GM18868 (cell line): ENCODE data around the gene ATF3.

ENCODE experiments used
- ATAC-seq: cut with Tn5 transposase; IDR thresholded peaks from one replicate; pipeline ENCODE4 v1.9.1; 2021; ENCODE audit warnings: mild to moderate bottlenecking, moderate library complexity; ENCODE audit not compliant: unreplicated experiment

ATF3 gene

DNA sequence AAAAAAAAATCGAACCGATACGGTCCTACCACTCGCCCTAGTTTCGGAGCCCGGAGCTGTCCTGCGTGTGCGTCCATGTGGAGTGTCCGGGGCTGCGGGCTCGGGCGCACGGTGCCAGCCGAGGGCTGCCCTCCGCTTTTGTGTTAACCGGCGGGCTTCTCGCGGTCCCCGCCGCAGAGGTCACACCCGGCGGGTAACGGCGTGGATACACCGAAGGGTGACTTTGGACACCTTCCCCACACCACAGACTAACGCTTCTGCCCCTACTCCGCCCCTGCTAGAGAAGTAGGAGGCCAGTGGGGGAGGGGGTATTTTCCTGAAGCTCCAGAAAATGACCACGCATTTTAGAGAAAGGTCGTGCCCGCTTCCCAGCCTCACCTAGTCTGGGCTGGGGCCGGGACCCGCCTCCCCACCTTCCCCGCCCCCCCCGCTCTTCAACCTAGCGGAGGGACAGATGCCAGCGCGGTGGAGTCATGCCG lies 609 bp upstream of the ATF3 start:
- peak; percentile 1 for ATAC-seq

- no peak for ATAC-seq
Observed at GRCh38 chr1:212608959-212609700, 569 bp downstream of the ATF3 start.

DNA sequence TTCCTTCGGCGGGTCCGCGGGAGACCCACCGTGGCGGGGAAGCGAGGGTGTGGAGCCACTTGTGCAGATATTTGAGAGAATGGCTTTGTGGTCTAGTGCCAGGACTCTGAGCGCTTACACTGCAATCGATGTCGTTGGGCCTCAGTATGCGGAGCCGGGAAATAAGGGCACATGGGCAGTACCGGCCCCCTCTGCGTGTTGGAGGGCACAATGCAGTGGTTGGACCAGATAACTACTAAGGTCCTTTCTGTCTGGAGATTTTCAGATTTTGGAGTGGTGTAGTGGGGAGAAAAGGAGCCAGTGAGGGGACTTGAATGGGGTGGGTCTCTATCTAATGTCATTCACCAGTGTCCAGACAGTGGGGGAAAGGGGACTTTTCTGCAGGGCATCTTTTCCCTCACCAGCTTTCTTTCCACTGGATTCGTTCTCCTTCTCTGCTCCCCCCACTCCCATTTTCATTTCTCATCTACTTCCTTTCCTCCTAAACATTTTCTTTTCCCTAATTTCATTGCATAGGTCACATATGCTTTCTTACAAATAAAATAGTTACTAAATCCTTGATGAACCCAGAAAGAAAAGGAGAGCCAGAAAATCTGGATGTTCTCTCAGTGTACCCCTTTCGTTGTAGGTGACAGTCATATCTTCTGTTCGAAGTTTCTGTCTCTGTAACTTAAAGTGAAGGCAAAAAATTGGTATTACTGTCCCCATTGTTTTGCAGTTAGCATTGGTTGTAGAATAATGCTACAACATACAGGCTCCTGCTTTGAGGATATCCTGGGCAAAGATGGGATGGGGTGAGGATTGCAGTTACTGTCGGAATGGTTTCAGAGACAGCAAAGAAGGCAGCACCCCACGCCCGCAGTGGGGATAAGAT lies 1.4 kb downstream of the ATF3 start:
- ATAC-seq: no peak

GRCh38 chr1:212610575-212610967 lies 2.0 kb downstream of the ATF3 start:
- ATAC-seq: no peak

DNA sequence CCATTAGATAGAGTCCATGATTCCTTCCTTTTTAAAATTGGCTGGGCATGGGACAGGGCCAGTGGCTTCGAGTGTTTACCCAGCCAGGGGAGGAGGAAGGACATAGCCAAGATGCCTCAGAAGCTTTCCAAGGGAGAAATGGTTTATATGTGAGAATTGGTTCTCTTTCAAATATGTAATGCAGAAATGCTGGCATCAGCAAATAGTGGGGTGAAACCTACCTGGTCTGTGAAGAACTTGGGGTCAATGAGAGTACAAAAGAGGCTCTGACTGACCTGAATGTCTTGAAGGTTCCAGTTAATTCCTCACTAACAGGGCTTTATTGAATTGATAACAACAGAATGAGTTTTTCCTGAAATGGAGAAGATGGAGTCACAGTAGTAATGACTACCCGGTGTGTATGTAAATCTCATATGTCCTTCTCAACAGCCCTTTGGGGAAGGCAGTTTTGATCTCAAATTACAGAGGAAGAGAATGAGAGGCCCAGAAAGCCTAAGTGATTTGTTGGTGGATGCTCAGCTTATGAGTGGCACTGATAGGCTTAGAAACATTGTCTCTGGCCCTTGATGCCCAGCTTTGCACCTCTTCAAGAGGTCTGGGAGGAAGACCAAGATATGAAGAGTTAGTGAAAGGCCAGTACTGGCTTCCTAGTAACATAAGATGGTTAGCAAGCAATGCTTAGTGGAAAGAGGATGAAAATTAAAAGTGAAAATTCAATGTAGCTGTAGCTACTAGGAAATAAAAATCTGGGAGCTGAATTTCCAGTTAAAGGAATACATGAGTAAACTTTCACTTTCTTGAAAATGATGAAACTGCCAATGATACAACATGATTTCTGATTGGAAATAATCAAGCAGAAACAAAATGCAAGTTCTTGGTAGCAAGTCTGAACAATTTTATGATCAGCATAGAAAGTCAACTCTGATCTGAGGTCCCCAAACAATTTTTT lies 2.7 kb downstream of the ATF3 start:
- ATAC-seq: no peak

GRCh38 chr1:212612041-212612961 lies 3.7 kb downstream of the ATF3 start:
- ATAC-seq: no peak

DNA sequence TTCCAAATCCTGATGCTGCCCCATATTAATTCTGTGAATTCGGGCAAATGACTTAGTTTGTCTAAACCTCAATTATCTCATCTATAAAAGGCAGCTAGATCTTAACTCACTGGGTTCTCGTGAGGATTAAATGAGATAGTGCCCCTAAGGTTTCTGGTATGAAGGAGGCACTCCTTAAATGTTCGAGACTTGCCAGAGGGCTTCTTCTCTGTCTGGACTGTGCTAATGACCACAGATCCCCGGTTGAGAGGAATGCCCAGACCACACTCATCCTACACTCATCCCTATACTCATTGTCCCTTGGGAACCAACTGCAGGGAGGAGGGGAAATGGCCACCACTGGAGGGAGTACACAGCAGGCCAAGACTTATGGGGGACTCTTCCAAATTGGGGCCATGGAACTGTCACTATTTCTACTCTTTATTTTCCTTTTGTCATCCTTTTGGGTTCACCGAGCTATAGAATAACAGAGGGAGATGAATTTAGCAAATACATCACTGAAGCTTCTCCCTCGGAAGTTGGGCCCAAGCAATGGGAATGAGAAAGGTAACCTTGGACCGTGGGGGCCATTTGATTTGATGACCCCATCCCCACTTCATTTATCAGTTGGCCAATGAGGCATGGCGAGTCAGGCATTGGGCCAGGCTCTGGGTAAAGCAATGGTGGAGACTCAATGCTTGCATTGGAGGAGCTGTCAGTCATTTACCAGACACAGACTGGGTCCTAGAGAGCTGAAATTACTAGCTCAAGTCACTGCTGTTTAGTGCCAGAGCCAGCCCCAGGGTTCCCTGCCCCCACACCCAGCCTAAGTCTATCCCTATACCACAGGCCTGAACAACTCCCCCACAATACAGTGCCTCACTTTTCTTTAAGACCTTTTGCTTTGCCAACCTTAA lies 5.1 kb downstream of the ATF3 start:
- ATAC-seq: no peak

DNA sequence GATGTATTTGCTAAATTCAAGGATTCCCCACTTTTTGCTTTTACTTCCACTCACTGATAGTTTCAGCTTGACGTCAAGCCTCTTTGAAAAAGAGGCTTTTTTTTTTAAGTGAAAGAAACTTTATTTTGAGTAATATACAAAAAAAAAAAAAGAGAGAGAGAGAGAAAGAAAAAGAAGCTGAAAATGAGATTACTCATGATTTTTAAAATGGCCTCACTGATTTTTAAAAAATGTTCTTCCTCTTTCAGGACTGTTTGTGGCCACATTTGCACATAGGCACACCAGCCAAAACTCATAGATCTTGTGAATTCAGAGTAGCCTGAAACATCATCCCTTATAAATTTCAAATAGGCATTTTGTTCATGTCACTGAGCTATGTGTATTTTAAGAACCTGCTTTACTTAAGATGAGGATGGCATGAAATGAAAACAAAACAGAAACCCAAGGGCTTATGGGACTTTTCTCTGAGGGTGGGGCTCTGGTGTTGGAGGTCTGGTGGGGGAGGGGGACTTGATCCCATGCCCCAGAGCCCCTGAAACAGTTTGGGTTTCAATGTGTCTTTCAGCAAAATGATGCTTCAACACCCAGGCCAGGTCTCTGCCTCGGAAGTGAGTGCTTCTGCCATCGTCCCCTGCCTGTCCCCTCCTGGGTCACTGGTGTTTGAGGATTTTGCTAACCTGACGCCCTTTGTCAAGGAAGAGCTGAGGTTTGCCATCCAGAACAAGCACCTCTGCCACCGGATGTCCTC lies 6.1 kb downstream of the ATF3 start:
- peak; percentile 42 for ATAC-seq

DNA sequence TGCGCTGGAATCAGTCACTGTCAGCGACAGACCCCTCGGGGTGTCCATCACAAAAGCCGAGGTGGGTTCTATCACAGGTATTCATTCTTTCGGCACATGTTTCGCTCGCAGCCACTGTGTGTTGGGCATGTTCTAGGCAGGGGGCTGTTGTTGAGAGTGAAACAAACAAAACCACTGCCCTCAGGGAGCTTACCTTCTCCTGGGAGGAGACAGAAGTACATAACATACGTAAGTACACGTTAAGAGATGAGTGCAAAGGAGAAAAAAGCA lies 6.6 kb downstream of the ATF3 start:
- ATAC-seq: no peak

DNA sequence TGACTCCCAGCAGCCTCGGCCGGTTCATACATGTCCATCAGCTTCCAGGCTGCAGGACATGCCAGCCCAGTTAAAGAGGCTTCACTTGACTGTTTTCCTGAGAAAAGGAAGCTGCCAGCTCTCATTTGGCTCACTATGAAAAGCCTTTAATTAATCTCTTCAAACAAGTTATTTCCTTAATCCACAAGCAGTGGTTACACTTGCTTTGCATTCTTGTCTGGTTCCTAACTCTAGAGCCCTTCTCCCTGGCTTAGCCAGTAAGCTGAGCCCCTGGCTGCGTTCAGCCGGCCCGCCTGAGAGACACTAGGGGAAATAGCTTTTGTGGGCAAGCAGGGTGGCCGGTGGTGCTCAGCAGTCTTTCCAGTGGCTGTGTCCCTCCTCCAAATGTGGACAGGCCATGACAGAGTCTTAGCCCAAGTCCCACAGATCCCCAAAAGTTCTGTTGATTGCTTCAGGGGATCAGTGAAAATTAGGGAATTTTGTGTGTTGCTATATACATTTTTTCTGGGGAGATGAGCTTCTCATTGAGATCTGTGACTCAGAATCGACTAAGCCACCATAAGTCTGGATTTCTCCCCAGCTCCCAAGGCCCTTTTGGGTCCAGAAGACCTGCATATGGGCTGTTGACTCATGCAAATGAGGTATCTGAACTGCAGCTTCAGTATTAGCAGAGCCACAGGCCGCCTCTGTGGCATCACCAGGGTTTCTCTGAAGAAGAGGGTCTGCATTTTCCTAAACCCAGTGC lies 10.1 kb downstream of the ATF3 start:
- no peak for ATAC-seq

GRCh38 chr1:212620293-212620692 lies 11.7 kb downstream of the ATF3 start:
- no peak for ATAC-seq

GRCh38 chr1:212621043-212621948 lies 12.7 kb downstream of the ATF3 start:
- ATAC-seq: no peak

- no peak for ATAC-seq
Observed at GRCh38 chr1:212621949-212622305, 13.4 kb downstream of the ATF3 start.

DNA sequence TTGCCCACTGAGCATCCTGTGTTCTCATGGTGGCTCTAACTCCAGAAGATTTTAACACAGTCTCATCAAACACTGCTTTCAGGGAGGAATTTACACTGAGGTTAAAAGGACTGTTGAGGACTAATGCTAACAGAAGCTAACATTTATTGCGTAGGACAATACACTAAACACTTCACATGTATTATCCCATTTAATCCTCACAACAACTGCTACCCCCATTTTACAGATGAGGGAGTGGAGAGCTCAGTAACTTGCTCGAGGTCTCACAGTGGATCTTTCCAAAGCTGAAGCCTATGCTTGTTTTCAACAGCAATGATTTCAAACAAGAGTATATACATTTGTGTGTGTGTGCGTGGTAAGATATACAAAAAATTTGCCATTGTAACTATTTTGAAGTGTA lies 13.9 kb downstream of the ATF3 start:
- no peak for ATAC-seq

DNA sequence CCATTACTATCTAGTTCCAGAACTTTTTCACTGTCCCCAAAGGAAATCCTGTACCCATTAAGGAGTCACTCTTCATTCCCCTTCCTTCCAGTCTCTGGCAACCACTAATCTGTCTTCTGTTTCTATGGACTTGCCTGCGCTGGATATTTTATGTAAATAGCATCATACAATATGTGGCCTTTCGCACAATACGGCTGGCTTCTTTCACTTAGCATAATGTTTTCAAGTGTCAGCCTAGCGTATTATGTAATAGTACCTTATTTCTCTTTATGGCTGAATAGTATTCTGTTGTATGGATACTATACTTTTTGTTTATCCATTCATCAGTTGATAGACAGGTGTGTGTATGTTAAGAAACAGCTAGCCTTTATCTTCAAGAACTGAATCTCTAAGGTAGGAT lies 14.3 kb downstream of the ATF3 start:
- no peak for ATAC-seq

DNA sequence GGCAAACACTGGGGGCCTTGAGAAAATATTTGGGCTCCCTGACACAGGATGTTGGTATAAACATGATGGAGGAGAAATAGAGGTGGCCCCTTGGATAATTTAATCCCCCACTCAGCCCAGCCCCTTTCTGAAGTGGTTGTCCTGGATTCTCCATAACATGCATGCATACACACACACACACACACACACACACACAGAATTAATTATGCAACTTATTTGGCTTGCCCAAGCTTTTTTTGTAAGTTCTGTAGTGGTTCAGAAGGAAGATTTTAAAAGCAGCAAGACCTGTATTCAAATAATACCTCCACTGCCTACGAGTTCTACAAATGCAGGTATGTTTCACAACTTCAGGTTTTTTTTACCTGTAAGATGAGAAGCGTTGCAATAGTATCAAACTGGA lies 15.0 kb downstream of the ATF3 start:
- ATAC-seq: no peak

- no peak for ATAC-seq
Observed at GRCh38 chr1:212624976-212625501, 16.5 kb downstream of the ATF3 start.
